Measurements from ENCODE around the gene DYRK3. TPM values are rescaled to one million over a fixed set of nuclear protein-coding genes. Genes with fewer than 3 reads are reported as not detected.
A peak's percentile ranks its signal among the peaks of the same experiment; 100 is the strongest.

DYRK3 gene
- total RNA-seq, 2 experiments from 2014 or later = 9.8 to 10.9 TPM

- peak overlapping the region; percentile 67; the same call in 1 of the 2 replicates for H2AFZ ChIP-seq (ENCODE audit: low read length)
These were observed 50.6 kb downstream of the DYRK3 start for GRCh38 chr1:206685769-206686477.

GRCh38 chr1:206686478-206687249, 51.3 kb downstream of the DYRK3 start:
- ChIA-PET POLR2A (no interaction called here), CTCF (ENCODE audit: unreplicated experiment) (interaction anchor here (1.6 kb wide), 1 partner anchor 29 kb away, joined by 3 read pairs; no protein-coding TSS in a partner anchor)
- Histone ChIP-seq H3K27ac (ENCODE audit: low read depth, low read length, poor library complexity, severe bottlenecking) (no peak overlapping the region), H3K4me1 (ENCODE audit: insufficient read depth, low read length, poor library complexity, severe bottlenecking) (peaks cover 47% of the 10 kb centered on the region), H3K4me2 (ENCODE audit: low read length) (peak overlapping the region; percentile 96), H3K36me3 (ENCODE audit: insufficient read depth, low read length) (no peaks in the 10 kb centered on the region), H4K20me1 (ENCODE audit: insufficient read depth, low read length) (peaks cover 5% of the 10 kb centered on the region; the same call in 1 of the 2 replicates), H3K4me3 (ENCODE audit: low read depth, low read length, poor library complexity, severe bottlenecking) (peak overlapping the region; percentile 82), H3K9me3 (ENCODE audit: low read length) (no peaks in the 10 kb centered on the region), H3K79me2 (ENCODE audit: insufficient read depth, low read depth, low read length) (no peaks in the 10 kb centered on the region), H3K9me2 (ENCODE audit: insufficient read depth, low read length) (no peaks in the 10 kb centered on the region), H2AFZ (ENCODE audit: low read length) (peak overlapping the region; percentile 67; the same call in 1 of the 2 replicates)
- TF ChIP-seq CTCF (conservative IDR thresholded peaks at IDR 0.05; ENCODE audit: low read length) (no peak), EZH2phosphoT487 (IDR thresholded peaks at IDR 0.05; ENCODE audit: borderline replicate concordance, low read depth, low read length) (no peak)
- TSS peak; percentile 61 for BruUV-seq (replicated peaks)
- intact Hi-C loops (cut with micrococcal nuclease; ENCODE audit: unreplicated experiment) = loop anchor here (1.0 kb wide), 1 partner anchor 22 kb away; no protein-coding TSS in a partner anchor
- DNase-seq (ENCODE audit: low spot score) = peak; percentile 69

More at GRCh38 chr1:206685769-206686477, 50.6 kb downstream of the DYRK3 start:
- CTCF ChIA-PET (ENCODE audit: unreplicated experiment) = no interaction called here
- TF ChIP-seq CTCF (conservative IDR thresholded peaks at IDR 0.05; ENCODE audit: low read length) (no peak), EZH2phosphoT487 (IDR thresholded peaks at IDR 0.05; ENCODE audit: borderline replicate concordance, low read depth, low read length) (no peak)
- no peaks in the 10 kb centered on the region for H3K9me3 ChIP-seq (ENCODE audit: low read length)
- H3K4me2 ChIP-seq (ENCODE audit: low read length) = peak overlapping the region; percentile 96
- H3K27ac ChIP-seq (ENCODE audit: low read depth, low read length, poor library complexity, severe bottlenecking) = no peak overlapping the region
- peaks cover 54% of the 10 kb centered on the region for H3K4me1 ChIP-seq (ENCODE audit: insufficient read depth, low read length, poor library complexity, severe bottlenecking)
- peaks cover 4% of the 10 kb centered on the region; the same call in 1 of the 2 replicates for H4K20me1 ChIP-seq (ENCODE audit: insufficient read depth, low read length)
- BruUV-seq (replicated peaks) = no TSS peak
- no peaks in the 10 kb centered on the region for H3K9me2 ChIP-seq (ENCODE audit: insufficient read depth, low read length)
- no peaks in the 10 kb centered on the region for H3K36me3 ChIP-seq (ENCODE audit: insufficient read depth, low read length)
- peak overlapping the region; percentile 82 for H3K4me3 ChIP-seq (ENCODE audit: low read depth, low read length, poor library complexity, severe bottlenecking)
- H3K79me2 ChIP-seq (ENCODE audit: insufficient read depth, low read depth, low read length) = no peaks in the 10 kb centered on the region
- intact Hi-C loops (cut with micrococcal nuclease; ENCODE audit: unreplicated experiment) = loop anchor here (1.0 kb wide), 1 partner anchor 22 kb away; no protein-coding TSS in a partner anchor
- no peak for DNase-seq (ENCODE audit: low spot score)
- POLR2A ChIA-PET = no interaction called here

Data from OCI-LY7 (cell line).